HG03064 (cell line): ENCODE data around the gene TAX1BP1.
"Not testable (repeated sequence)": the region's sequence is repeated elsewhere in the genome, so short reads cannot be mapped to it uniquely, and the experiment has no call there.

ENCODE experiments used
- ATAC-seq: cut with Tn5 transposase; IDR thresholded peaks from one replicate; pipeline ENCODE4 v1.9.1; 2021; ENCODE audit warnings: low read depth; ENCODE audit not compliant: unreplicated experiment

Gene TAX1BP1

DNA sequence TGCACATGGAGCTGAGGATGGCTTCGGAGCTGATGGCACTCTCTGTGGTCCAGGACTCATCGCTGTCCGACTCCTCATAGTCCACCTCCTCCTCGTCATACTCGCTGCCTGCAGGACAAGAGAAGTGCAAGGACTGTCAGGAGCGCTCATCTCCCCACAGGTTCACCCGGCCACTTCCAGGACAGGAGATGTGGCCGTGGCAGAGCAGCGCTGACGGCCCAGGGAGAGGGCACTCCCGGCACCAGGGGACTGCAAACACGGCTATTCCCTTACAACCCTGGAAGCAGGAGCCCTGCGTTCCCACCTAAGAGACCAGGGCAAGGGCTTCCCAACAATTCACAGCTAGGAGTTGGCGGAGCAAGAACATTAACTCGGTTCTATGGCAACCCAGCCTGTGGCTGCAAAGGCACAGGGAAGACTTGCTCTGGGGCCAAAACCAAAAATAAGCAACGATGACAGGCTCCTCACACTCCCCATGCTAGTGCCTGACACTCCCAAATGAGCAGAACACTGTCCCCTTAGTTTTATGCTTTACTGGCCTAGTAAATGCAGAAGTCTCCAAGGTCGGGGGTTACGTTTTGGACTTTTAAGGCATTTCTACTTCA lies 100.9 kb downstream of the TAX1BP1 start:
- ATAC-seq: no peak

DNA sequence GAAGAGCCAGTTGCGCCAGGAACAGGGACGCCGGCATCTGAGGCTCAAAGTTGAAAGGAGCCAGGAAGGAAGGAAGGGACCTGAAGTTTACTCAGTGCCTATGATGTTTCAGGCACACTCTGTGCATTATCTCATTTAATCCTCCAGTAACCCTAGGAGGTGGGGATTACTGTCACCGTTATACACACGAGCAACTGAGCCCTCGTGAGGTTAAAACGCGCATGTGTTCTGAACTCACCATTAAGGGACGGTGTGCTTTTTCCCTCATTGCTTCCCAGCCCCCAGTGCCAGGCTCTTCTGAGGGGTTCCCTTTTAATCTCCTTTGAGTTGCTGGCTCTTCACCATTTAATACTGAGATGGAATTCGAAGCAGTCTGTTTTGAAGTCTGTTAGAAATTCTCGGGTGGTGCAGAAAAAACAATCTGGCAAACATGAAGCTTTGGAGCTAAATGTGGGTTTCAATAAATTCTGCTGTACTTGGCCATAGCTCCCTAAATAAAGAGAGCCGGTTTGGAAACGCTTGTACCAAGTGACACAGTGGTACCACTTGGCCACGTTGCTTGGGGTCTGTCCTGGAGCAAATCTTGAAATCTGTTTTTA lies 102.2 kb downstream of the TAX1BP1 start:
- ATAC-seq: no peak

- no peak for ATAC-seq
These were observed 102.9 kb downstream of the TAX1BP1 start for GRCh38 chr7:27842851-27843250.

GRCh38 chr7:27843584-27844305 lies 103.8 kb downstream of the TAX1BP1 start:
- no peak for ATAC-seq

GRCh38 chr7:27846388-27846787 lies 106.4 kb downstream of the TAX1BP1 start:
- ATAC-seq: no peak

DNA sequence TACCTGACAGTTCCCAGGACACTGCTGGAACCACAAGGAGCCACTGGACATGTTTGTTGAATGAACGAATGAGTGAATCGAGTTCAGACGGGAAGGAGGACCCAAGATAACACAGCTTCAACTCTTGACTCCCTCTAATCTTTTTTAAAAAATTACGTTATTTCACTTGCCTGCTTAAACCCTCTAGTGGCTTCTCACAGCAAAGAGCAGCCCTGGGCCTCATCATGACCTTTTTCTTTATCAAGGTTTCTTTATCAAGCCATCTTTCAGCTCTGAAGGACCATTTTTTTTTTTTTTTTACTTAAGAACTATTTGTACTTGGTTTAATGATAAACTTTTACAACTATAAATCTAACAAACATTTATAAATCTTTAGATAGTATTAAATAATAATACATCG lies 110.6 kb downstream of the TAX1BP1 start:
- ATAC-seq: no peak

- not testable (repeated sequence) for ATAC-seq
These were observed 116.9 kb downstream of the TAX1BP1 start for GRCh38 chr7:27856703-27857485.

DNA sequence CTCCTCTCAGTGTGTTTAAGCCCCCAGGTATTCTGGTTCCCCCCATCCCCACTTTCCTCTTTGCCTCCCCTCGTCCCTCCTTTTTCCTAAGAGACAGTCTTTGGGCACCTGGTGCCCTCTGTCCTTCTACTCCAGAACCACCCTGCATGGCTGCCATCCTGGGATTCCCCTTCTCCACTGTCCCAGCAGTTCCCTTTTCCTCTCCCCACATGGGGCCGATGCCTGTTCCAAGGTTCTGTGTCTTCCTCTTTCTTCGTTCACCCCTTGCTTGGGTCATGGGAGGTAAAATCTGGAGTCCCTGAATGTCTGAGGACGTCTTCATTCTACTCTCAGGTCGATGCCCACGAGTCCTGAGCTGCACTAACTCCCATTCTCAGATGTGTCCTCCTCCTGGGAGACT lies 120.8 kb downstream of the TAX1BP1 start:
- ATAC-seq: no peak

DNA sequence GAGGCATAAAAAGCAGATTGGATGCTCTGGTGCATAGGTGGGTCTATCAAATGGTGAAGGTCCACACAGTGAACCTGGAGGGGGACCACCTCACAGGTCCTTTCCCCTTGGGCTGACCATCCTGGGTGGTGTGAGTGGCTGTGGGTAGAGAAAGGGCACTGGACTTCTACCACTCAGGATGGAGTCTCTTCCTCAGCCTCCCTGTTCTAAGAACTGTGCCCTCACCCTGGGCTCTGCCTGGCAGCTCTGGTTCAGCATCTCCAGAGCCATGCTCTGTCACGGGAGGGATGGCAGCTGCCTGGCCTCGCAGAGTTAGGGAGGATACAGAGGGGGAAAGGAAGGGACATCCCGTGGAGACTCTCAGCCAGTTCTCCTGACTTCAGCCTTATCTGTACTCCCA lies 121.8 kb downstream of the TAX1BP1 start:
- ATAC-seq: no peak

DNA sequence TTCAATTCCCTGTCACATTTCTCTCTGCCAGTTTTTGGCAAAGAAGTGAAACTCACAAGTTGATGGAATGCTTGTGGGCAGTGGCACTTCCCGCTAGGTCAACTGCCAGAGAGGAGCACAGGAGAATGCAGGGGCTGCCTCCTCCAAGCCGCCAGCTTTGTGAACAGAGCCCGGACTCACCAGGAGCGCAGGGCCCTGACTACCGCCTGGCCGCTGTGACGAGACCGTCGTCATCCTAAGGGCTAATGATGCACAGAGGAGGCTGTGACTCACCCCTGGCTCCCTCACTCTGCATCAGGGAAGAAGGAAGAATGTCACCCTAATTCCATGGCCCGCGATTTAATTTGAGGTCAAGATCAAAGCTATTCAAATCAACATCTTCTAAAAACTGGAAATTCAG lies 123.9 kb downstream of the TAX1BP1 start:
- ATAC-seq: no peak

DNA sequence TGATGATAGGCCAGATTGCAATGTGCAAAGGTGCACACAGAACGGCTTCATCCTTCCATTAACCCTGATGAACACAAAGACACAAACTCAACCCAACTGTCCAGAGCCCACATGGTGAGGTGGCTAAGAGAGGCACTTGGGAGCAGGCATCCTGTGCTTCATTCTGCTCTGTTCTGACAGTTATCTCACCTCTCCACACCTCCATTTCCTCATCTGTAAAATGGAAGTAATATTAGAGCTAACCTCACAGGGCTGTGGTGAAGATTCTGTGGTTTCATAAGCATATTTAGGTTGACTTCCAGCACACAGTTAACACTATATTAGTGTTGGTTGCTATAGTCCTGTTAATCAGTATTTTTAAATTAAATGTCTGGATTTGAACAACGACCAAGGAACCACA lies 126.3 kb downstream of the TAX1BP1 start:
- ATAC-seq: no peak

- ATAC-seq: no peak
These were observed 127.1 kb downstream of the TAX1BP1 start for GRCh38 chr7:27866828-27867672.

DNA sequence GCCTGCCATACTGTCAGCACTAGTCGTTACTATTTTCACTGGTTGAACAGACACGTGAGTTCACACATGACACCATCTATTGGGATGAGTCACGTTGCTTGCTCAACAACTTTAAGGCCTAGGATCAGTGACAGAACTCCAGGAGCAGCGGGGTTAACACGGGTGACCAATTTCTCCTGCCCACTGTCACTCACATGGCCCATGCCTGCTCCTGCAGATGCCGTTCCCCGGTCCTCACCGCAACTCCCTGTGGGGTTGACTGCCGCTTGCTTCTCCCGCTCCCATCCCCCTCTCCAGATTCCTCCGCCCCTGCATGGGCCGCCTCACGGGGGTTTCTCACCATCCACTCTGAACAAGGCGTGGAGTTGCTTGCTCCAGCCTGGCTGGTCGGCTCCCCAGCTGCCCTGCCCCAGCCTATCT lies 128.2 kb downstream of the TAX1BP1 start:
- ATAC-seq: no peak

DNA sequence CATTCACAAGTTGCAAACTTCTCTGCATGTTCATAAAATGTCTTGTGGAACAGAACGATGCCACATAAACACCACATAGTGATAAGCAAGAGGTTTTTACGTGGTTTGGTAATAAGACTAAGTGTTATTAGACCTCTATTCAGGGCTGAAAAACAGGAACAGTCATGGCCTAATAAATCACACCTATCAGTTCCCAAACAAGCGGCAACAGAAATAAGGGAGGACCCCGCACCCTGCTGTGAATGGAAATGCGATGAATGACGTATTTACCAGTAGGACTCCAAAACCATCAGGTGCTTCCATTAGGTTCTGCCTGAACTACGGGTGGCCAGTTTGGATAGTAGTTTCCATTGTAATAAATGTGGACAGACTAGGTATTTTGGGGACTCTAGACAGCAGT lies 129.1 kb downstream of the TAX1BP1 start:
- ATAC-seq: no peak

GRCh38 chr7:27870595-27870994 lies 130.6 kb downstream of the TAX1BP1 start:
- no peak for ATAC-seq

DNA sequence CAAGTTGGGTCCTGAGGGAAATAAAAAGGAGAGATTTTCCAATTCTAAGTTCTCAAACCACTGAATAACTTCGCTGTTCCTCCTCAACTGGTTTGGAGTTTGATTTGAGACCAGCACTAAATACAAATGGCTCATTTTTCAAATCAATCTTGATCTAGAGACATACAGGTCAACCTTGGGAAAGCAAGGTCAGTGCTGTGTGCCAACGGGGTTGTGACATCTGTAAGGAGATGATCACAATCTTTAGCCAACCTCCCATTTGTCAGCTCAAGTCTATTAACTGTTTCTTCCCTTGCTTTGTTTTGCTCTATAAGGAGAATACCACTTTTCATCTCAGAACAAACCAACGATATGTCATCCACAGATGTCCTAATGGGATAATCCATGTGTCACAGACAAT lies 131.1 kb downstream of the TAX1BP1 start:
- ATAC-seq: no peak

- ATAC-seq: no peak
These were observed 131.9 kb downstream of the TAX1BP1 start for GRCh38 chr7:27871866-27872265.

DNA sequence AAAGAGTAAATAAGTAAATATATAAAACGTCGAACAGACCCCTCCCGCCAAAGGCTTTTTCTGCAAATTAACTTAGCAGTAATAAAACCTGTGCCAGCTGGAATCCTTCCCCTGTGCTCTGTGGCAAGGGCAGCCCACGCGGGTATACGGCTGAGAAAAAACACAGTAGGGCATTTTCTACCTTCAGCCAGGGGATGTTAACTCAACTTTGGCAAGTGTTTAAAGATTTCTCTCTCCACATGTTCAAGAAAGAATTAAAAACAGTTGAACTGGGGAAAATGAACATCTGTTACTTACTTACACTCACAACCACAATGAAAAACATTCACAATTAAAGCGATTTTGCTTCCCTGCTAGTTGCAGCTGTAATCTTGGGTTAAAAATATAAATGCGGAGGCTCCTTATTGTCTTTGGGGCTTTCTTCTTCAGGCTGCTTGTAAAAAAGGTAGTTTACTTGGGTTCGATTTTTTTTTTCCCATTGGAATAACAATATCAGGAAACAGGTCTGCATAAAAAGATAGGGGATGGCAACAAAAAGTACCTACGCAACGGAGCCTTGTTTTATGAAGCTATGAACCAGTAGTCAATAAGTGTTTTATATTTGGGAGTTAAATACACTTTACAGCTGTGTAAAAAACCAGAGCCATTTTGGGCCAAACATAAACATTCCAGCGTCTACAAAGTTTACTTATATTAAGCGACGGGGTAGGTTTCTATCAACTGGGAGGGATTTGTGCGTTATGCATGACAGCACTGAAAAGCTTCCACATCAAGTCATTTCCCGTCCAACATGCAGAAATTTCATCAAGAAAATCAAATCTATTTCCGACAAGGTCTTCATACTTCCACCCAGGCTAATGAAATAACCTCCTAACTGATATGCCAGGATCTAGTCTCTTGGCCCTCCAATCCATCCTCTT lies 132.7 kb downstream of the TAX1BP1 start:
- ATAC-seq: no peak
